ENCODE results near the gene PER2. TPM values are rescaled to one million over a fixed set of nuclear protein-coding genes. Genes with fewer than 3 reads are reported as not detected.

The PER2 gene
- total and polyA plus RNA-seq, 2 of the 13 experiments (the other 11 are each of a cell fraction or from before 2014, with no cell fraction given), result 5.1 to 9.4 TPM

DNA sequence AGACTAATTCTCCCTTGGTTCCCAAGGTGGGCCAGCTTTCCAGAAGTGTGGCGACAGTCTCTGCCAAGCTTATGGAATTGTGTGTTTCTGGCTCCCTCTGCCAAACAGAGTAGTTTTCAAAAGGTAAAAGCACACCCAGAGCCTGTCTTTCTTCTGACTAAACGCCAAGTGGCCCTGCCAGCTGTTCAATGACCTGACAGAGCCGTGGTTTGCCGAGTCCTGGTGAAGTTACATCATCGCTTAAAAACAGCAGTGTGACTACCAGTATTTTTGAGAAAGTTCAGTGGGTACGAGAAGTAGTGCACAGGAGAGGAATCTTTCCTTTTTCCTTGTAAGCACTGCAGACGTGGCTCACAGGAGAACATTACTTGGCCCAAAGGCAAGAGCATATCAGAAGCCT is 1.9 kb downstream of the PER2 start (continued):
- TF ChIP-seq, protein P1, sequence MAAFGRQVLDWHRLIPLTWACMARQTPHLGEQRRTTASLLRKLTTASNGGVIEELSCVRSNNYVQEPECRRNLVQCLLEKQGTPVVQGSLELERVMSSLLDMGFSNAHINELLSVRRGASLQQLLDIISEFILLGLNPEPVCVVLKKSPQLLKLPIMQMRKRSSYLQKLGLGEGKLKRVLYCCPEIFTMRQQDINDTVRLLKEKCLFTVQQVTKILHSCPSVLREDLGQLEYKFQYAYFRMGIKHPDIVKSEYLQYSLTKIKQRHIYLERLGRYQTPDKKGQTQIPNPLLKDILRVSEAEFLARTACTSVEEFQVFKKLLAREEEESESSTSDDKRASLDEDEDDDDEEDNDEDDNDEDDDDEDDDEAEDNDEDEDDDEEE (CRISPR knock-in tag; IDR thresholded peaks at IDR 0.05), result no peak
- TF ChIP-seq KDM3A (CRISPR knock-in tag; IDR thresholded peaks at IDR 0.05; ENCODE audit: low read depth), result no peak
- no peak for TF ChIP-seq FOXA1 (IDR thresholded peaks at IDR 0.05)
- TF ChIP-seq FOXA1 (CRISPR knock-in tag; IDR thresholded peaks at IDR 0.05), result no peak
- TF ChIP-seq POLR2A (IDR thresholded peaks at IDR 0.05; ENCODE audit: insufficient read depth in 1 of 2, low read depth in 2 of 2, low read length in 2 of 2), result no peak
- TF ChIP-seq FOXA3 (CRISPR knock-in tag; IDR thresholded peaks at IDR 0.05), result 0 out of 2 replicates have a peak, but pooled peaks have one; percentile 11
- no peak for TF ChIP-seq NR2C2 (CRISPR knock-in tag; IDR thresholded peaks at IDR 0.05; ENCODE audit: borderline replicate concordance)
- TF ChIP-seq ZEB1 (IDR thresholded peaks at IDR 0.05; ENCODE audit: insufficient replicate concordance, low read depth), result no peak
- no peak for TF ChIP-seq MZF1 (CRISPR knock-in tag; IDR thresholded peaks at IDR 0.05; ENCODE audit: borderline replicate concordance)
- no peak for TF ChIP-seq ZFP36L1 (CRISPR knock-in tag; IDR thresholded peaks at IDR 0.05)
- TF ChIP-seq, protein P2, sequence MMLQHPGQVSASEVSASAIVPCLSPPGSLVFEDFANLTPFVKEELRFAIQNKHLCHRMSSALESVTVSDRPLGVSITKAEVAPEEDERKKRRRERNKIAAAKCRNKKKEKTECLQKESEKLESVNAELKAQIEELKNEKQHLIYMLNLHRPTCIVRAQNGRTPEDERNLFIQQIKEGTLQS (CRISPR knock-in tag; IDR thresholded peaks at IDR 0.05), result peak; percentile 66
- no peak for TF ChIP-seq CREM (IDR thresholded peaks at IDR 0.05)
- no peak for TF ChIP-seq CREM (CRISPR knock-in tag; IDR thresholded peaks at IDR 0.05)
- TF ChIP-seq SSRP1 (CRISPR knock-in tag; IDR thresholded peaks at IDR 0.05), result no peak
- TF ChIP-seq EED (CRISPR knock-in tag; IDR thresholded peaks at IDR 0.05), result no peak
- TF ChIP-seq ZNF777 (CRISPR knock-in tag; IDR thresholded peaks at IDR 0.05), result no peak
- no peak for TF ChIP-seq FOSL1 (CRISPR knock-in tag; IDR thresholded peaks at IDR 0.05; ENCODE audit: borderline replicate concordance)
- TF ChIP-seq, protein P3, sequence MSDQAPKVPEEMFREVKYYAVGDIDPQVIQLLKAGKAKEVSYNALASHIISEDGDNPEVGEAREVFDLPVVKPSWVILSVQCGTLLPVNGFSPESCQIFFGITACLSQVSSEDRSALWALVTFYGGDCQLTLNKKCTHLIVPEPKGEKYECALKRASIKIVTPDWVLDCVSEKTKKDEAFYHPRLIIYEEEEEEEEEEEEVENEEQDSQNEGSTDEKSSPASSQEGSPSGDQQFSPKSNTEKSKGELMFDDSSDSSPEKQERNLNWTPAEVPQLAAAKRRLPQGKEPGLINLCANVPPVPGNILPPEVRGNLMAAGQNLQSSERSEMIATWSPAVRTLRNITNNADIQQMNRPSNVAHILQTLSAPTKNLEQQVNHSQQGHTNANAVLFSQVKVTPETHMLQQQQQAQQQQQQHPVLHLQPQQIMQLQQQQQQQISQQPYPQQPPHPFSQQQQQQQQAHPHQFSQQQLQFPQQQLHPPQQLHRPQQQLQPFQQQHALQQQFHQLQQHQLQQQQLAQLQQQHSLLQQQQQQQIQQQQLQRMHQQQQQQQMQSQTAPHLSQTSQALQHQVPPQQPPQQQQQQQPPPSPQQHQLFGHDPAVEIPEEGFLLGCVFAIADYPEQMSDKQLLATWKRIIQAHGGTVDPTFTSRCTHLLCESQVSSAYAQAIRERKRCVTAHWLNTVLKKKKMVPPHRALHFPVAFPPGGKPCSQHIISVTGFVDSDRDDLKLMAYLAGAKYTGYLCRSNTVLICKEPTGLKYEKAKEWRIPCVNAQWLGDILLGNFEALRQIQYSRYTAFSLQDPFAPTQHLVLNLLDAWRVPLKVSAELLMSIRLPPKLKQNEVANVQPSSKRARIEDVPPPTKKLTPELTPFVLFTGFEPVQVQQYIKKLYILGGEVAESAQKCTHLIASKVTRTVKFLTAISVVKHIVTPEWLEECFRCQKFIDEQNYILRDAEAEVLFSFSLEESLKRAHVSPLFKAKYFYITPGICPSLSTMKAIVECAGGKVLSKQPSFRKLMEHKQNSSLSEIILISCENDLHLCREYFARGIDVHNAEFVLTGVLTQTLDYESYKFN (CRISPR knock-in tag; conservative IDR thresholded peaks at IDR 0.05), result no peak
- no peak for TF ChIP-seq ZKSCAN8 (CRISPR knock-in tag; IDR thresholded peaks at IDR 0.05; ENCODE audit: borderline replicate concordance)
- TF ChIP-seq ZNF335 (CRISPR knock-in tag; IDR thresholded peaks at IDR 0.05), result no peak
- TF ChIP-seq, protein P4, sequence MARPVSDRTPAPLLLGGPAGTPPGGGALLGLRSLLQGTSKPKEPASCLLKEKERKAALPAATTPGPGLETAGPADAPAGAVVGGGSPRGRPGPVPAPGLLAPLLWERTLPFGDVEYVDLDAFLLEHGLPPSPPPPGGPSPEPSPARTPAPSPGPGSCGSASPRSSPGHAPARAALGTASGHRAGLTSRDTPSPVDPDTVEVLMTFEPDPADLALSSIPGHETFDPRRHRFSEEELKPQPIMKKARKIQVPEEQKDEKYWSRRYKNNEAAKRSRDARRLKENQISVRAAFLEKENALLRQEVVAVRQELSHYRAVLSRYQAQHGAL (CRISPR knock-in tag; IDR thresholded peaks at IDR 0.05; ENCODE audit: not compliant biosample characterization), result no peak
- TF ChIP-seq ZNF225 (CRISPR knock-in tag; IDR thresholded peaks at IDR 0.05), result no peak
- TF ChIP-seq, protein P5, sequence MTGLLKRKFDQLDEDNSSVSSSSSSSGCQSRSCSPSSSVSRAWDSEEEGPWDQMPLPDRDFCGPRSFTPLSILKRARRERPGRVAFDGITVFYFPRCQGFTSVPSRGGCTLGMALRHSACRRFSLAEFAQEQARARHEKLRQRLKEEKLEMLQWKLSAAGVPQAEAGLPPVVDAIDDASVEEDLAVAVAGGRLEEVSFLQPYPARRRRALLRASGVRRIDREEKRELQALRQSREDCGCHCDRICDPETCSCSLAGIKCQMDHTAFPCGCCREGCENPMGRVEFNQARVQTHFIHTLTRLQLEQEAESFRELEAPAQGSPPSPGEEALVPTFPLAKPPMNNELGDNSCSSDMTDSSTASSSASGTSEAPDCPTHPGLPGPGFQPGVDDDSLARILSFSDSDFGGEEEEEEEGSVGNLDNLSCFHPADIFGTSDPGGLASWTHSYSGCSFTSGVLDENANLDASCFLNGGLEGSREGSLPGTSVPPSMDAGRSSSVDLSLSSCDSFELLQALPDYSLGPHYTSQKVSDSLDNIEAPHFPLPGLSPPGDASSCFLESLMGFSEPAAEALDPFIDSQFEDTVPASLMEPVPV (CRISPR knock-in tag; IDR thresholded peaks at IDR 0.05), result no peak
